ENCODE results near the gene AKR1C8.

- TF ChIP-seq EP300 (IDR thresholded peaks at IDR 0.05): no peak
- no peak for TF ChIP-seq CTCF (IDR thresholded peaks at IDR 0.05)
- TF ChIP-seq POLR2AphosphoS5 (IDR thresholded peaks at IDR 0.05): no peak
These were observed 34.3 kb upstream of the AKR1C8 start for GRCh38 chr10:5219262-5219661.
